ENCODE measurements around the gene ERC1.

- TF ChIP-seq CTCF (IDR thresholded peaks at IDR 0.05) (no peak), POLR2A (IDR thresholded peaks at IDR 0.05) (no peak)
Observed at GRCh38 chr12:1216560-1216959, 225.5 kb downstream of the ERC1 start.

All from uterus (tissue), 2 donors.